ENCODE data around the gene CSK.

DNA sequence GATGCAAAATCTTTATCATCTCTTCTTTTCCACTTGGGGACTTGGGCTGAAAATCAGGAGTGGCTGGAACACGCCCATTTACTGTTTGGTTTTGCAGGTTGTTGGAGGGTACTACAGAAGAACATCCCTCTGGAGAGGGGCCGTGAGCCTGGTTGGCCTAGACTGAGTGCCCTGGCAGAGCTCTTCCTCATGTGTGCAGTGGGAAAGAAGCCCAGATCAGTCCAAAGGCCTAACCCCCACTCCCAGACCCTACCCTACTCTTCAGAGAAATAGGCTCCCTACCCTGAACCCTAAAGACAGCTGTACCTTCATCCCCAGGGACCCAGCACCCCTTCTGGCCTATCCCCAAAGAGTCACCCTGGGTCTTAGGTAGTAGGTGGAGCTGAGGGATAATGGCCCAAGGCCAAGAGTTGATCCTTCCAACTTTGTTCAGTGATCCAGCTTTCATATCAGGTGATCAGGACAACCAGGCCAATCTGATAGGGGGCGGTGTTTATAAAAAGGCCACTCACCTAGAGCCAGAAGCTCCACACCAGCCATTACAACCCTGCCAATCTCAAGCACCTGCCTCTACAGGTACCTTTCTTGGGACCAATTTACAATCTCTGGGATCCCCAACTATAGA, 33.4 kb upstream of the CSK start, which contains the start of gene CYP1A2:
- TF ChIP-seq, protein P1, sequence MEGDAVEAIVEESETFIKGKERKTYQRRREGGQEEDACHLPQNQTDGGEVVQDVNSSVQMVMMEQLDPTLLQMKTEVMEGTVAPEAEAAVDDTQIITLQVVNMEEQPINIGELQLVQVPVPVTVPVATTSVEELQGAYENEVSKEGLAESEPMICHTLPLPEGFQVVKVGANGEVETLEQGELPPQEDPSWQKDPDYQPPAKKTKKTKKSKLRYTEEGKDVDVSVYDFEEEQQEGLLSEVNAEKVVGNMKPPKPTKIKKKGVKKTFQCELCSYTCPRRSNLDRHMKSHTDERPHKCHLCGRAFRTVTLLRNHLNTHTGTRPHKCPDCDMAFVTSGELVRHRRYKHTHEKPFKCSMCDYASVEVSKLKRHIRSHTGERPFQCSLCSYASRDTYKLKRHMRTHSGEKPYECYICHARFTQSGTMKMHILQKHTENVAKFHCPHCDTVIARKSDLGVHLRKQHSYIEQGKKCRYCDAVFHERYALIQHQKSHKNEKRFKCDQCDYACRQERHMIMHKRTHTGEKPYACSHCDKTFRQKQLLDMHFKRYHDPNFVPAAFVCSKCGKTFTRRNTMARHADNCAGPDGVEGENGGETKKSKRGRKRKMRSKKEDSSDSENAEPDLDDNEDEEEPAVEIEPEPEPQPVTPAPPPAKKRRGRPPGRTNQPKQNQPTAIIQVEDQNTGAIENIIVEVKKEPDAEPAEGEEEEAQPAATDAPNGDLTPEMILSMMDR (conservative IDR thresholded peaks at IDR 0.05; ENCODE audit: low read depth, low read length), result no peak
- TF ChIP-seq EZH2 (IDR thresholded peaks at IDR 0.05; ENCODE audit: borderline replicate concordance, low read depth, low read length, poor library complexity, severe bottlenecking), result no peak
